H1 (cell line): ENCODE data around the gene SLC12A8. TPM values are rescaled to one million over a fixed set of nuclear protein-coding genes. Genes with fewer than 3 reads are reported as not detected.

ENCODE experiments used
- CTCF ChIA-PET: fragments of 300-600 bp; sonication (Branson Sonifier 250); formaldehyde crosslinking; loops from one replicate; lab custom pipeline; 2021; ENCODE audit not compliant: partially characterized antibody; lab: Charles Lee
- POLR2A ChIA-PET: fragments of 300-600 bp; sonication (Branson Sonifier 250); formaldehyde crosslinking; loops from one replicate; lab custom pipeline; 2021; ENCODE audit warnings: inconsistent platforms; ENCODE audit not compliant: partially characterized antibody; lab: Charles Lee
- DNase-seq, 2 experiments: peaks; one replicate each; pipeline versions ENCODE4 v3.0.0 to v3.0.0-alpha.2; 2010 to 2022; ENCODE audit warnings: low spot score in 2 of 2, low read depth in 1 of 2, mixed read lengths in 1 of 2
- FAIRE-seq: peaks from 2 replicates; lab custom pipeline; 2011; peaks lifted over from hg19 to GRCh38; lab: Jason Lieb, UNC
- H2AFZ ChIP-seq: 2 replicates; pipeline ENCODE4 v1.8.1; 2012; ENCODE audit warnings: low read length, inconsistent platforms
- H2AK5ac ChIP-seq: 2 replicates; pipeline ENCODE4 v1.6.1; 2013; ENCODE audit warnings: low read depth, low read length
- H2BK120ac ChIP-seq: replicated peaks from 2 replicates; pipeline ENCODE3; 2013; ENCODE audit warnings: low read depth, low read length, inconsistent platforms
- H2BK12ac ChIP-seq: 2 replicates; pipeline ENCODE4 v1.6.1; 2013; ENCODE audit warnings: low read depth, low read length
- H2BK15ac ChIP-seq: 2 replicates; pipeline ENCODE4 v1.6.1; 2013; ENCODE audit warnings: low read length
- H2BK20ac ChIP-seq: 2 replicates; pipeline ENCODE4 v1.6.1; 2013; ENCODE audit warnings: low read length
- H2BK5ac ChIP-seq: 2 replicates; pipeline ENCODE4 v1.6.1; 2013; ENCODE audit warnings: low read depth, low read length
- H3K14ac ChIP-seq: 2 replicates; pipeline ENCODE4 v1.6.1; 2013; ENCODE audit warnings: inconsistent platforms; ENCODE audit not compliant: insufficient read length
- H3K18ac ChIP-seq: 2 replicates; pipeline ENCODE4 v1.6.1; 2013; ENCODE audit warnings: low read length; ENCODE audit errors: extremely low read depth
- H3K23ac ChIP-seq: 2 replicates; pipeline ENCODE4 v1.6.1; 2013; ENCODE audit warnings: inconsistent platforms; ENCODE audit not compliant: insufficient read length
- H3K23me2 ChIP-seq: 2 replicates; pipeline ENCODE4 v1.6.1; 2013; ENCODE audit warnings: low read depth, low read length
- H3K27ac ChIP-seq: 2 replicates; pipeline ENCODE4 v1.6.1; 2011; ENCODE audit warnings: low read depth, low read length, inconsistent platforms
- H3K27me3 ChIP-seq, 4 experiments: replicated peaks in 1 of 4; 1 replicate in 1 of 4; 2 replicates in 3 of 4; pipeline versions ENCODE4 v1.6.1 to v1.8.1; 2011 to 2013; ENCODE audit warnings: low read length in 3 of 4, mild to moderate bottlenecking in 3 of 4, inconsistent platforms in 2 of 4, mixed read lengths in 2 of 4, moderate library complexity in 1 of 4; ENCODE audit not compliant: control insufficient read depth in 3 of 4, insufficient read depth in 3 of 4; ENCODE audit errors: extremely low read depth in 1 of 4
- H3K36me3 ChIP-seq, 4 experiments: 2 replicates each; pipeline versions ENCODE4 v1.6.1 to v1.8.1; 2011 to 2013; ENCODE audit warnings: mild to moderate bottlenecking in 4 of 4, low read length in 3 of 4, moderate library complexity in 2 of 4, control low read depth in 1 of 4, inconsistent platforms in 1 of 4; ENCODE audit not compliant: insufficient read depth in 4 of 4, control insufficient read depth in 2 of 4
- H3K4ac ChIP-seq: replicated peaks from 2 replicates; pipeline ENCODE3; 2013; ENCODE audit warnings: low read length, low read depth, mixed read lengths, inconsistent platforms; ENCODE audit not compliant: insufficient read length
- H3K4me1 ChIP-seq, 4 experiments: replicated peaks in 1 of 4; 1 replicate in 1 of 4; 2 replicates in 3 of 4; pipeline versions ENCODE4 v1.6.1 to v1.8.1; 2011 to 2013; ENCODE audit warnings: low read length in 3 of 4, inconsistent platforms in 2 of 4, mixed read lengths in 1 of 4; ENCODE audit not compliant: insufficient read depth in 4 of 4, control insufficient read depth in 3 of 4
- H3K4me2 ChIP-seq, 2 experiments: 2 replicates each; pipeline versions ENCODE4 v1.6.1 to v1.8.1; 2011 to 2013; ENCODE audit warnings: low read depth in 2 of 2, low read length in 2 of 2, control low read depth in 1 of 2, inconsistent platforms in 1 of 2, mild to moderate bottlenecking in 1 of 2; ENCODE audit not compliant: insufficient read depth in 1 of 2
- H3K4me3 ChIP-seq, 4 experiments: fragments of 200-600, 300-600 bp in 1 of 4; sonication (generic), shearing (Covaris generic), sonication (Bioruptor Twin) in 1 of 4; 2 replicates each; pipeline versions ENCODE4 v1.5.1 to v1.8.1; 2011 to 2016; ENCODE audit warnings: low read length in 4 of 4, low read depth in 3 of 4, control low read depth in 2 of 4, inconsistent platforms in 2 of 4, mild to moderate bottlenecking in 2 of 4, mixed read lengths in 1 of 4, moderate library complexity in 1 of 4; ENCODE audit not compliant: insufficient read depth in 2 of 4; ENCODE audit errors: extremely low read depth in 1 of 4
- H3K56ac ChIP-seq: replicated peaks from 2 replicates; pipeline ENCODE3; 2013; ENCODE audit warnings: low read depth, mild to moderate bottlenecking, mixed read lengths, low read length, inconsistent platforms; ENCODE audit not compliant: insufficient read length
- H3K79me1 ChIP-seq: 2 replicates; pipeline ENCODE4 v1.6.1; 2013; ENCODE audit warnings: low read depth, low read length, control low read depth
- H3K79me2 ChIP-seq, 2 experiments: 2 replicates each; pipeline versions ENCODE4 v1.6.1 to v1.8.1; 2012 to 2013; ENCODE audit warnings: low read length in 2 of 2, mild to moderate bottlenecking in 2 of 2, inconsistent platforms in 1 of 2; ENCODE audit not compliant: insufficient read depth in 2 of 2, control insufficient read depth in 1 of 2
- H3K9ac ChIP-seq, 4 experiments: replicated peaks in 1 of 4; 1 replicate in 1 of 4; 2 replicates in 3 of 4; pipeline versions ENCODE4 v1.6.1 to v1.8.1; 2011 to 2013; ENCODE audit warnings: low read depth in 3 of 4, low read length in 3 of 4, control low read depth in 2 of 4, mild to moderate bottlenecking in 2 of 4, moderate library complexity in 2 of 4, inconsistent platforms in 1 of 4; ENCODE audit errors: extremely low read depth in 1 of 4
- H3K9me3 ChIP-seq, 2 experiments: 2 replicates each; pipeline versions ENCODE4 v1.6.1 to v1.8.1; 2012 to 2013; ENCODE audit warnings: mild to moderate bottlenecking in 2 of 2, moderate library complexity in 2 of 2, control low read depth in 1 of 2, inconsistent platforms in 1 of 2, low read depth in 1 of 2, low read length in 1 of 2, mixed read lengths in 1 of 2; ENCODE audit not compliant: insufficient read depth in 2 of 2
- H4K20me1 ChIP-seq, 2 experiments: replicated peaks in 1 of 2; 2 replicates each; pipeline versions ENCODE3 to v1.8.1; 2011 to 2013; ENCODE audit warnings: inconsistent platforms in 2 of 2, low read length in 2 of 2, mild to moderate bottlenecking in 1 of 2; ENCODE audit not compliant: insufficient read depth in 2 of 2, control insufficient read depth in 1 of 2
- H4K5ac ChIP-seq: 2 replicates; pipeline ENCODE4 v1.6.1; 2013; ENCODE audit warnings: low read length, low read depth, mixed read lengths, inconsistent platforms; ENCODE audit not compliant: insufficient read length
- H4K8ac ChIP-seq: 2 replicates; pipeline ENCODE4 v1.8.0; 2013; ENCODE audit warnings: mild to moderate bottlenecking, moderate library complexity, low read length, inconsistent platforms; ENCODE audit not compliant: insufficient read depth; ENCODE audit errors: extremely low read depth
- H4K91ac ChIP-seq: replicated peaks from 2 replicates; pipeline ENCODE3; 2013; ENCODE audit warnings: low read length, mixed read lengths, inconsistent platforms; ENCODE audit not compliant: insufficient read length
- polyA plus RNA-seq, 7 experiments: library from polyadenylated mRNA; depleted of rRNA in 3 of 7; stranded (reverse) in 5 of 7; unstranded in 2 of 7; fragments of >200 nt in 5 of 7; fragments of 200-250 nt in 2 of 7; gene quantifications; 1 replicate in 5 of 7; 2 replicates in 1 of 7; 4 replicates in 1 of 7; pipeline versions ENCODE4 v1.2.1 to v1.2.3, GENCODE V29; 2011 to 2013; ENCODE audit warnings: missing spikeins in 2 of 7, mixed read lengths in 2 of 7
- total RNA-seq: library from RNA; stranded (reverse); fragmentation: NEBNext Ultra II Directional; extraction: Animal tissue kit (Norgen Biotek cat#: 25700); gene quantifications from 2 replicates; pipeline ENCODE4 v1.2.1, GENCODE V29; 2021
- TF ChIP-seq, protein P1 (sequence below): fragments of 300-600 bp; sonication (generic); IDR thresholded peaks from 2 replicates; pipeline ENCODE4 v1.7.1; 2012; ENCODE audit warnings: low read length, moderate library complexity, mild to moderate bottlenecking, inconsistent platforms; ENCODE audit not compliant: insufficient replicate concordance

The SLC12A8 gene
- total and polyA plus RNA-seq, 2 of the 8 experiments (the other 6 are each of a cell fraction or from before 2014, with no cell fraction given) = 13.7 to 14.4 TPM

DNA sequence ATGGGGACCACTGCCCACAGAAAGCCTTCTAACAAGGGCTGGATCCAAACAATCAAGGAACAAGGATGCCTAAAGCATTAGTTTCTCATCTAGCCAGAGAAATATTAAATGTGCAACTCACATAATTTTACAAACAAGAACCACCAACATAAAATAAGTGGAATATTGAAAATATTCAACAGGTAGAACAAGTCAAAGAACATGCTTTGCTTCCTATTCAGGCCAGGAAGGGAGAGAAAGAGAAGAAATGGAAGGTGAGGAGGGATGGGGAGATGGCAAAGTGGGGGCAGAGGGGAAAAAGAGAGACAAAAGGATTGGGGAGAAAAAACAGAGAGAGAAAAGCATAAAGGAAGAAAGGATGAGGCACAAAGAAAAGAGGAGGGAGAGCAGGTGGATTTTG is 63.1 kb downstream of the SLC12A8 start:
- H2BK120ac ChIP-seq = no peak overlapping the region
- H3K4me3 ChIP-seq = no peak overlapping the region
- peaks cover 4 to 16% (median 7%) of the 10 kb centered on the region in 4 experiments; a peak in 6 of 7 replicates for H3K4me1 ChIP-seq
- POLR2A ChIA-PET = interaction anchor here (1.8 kb wide), 1 partner anchor 29 kb away, joined by 6 read pairs; no protein-coding TSS in a partner anchor
- no peak overlapping the region for H2BK20ac ChIP-seq
- no peak overlapping the region for H3K18ac ChIP-seq
- H3K9me3 ChIP-seq = no peaks in the 10 kb centered on the region
- H2BK5ac ChIP-seq = no peak overlapping the region
- H4K8ac ChIP-seq = no peak overlapping the region
- DNase-seq (no peak), FAIRE-seq (no peak)
- H3K79me1 ChIP-seq = no peaks in the 10 kb centered on the region
- H3K14ac ChIP-seq = no peak overlapping the region
- H4K91ac ChIP-seq = no peak overlapping the region
- CTCF ChIA-PET = interaction anchor here (1.0 to 5.0 kb wide), 17 partner anchors 9 to 157 kb away, joined by 3 to 56 read pairs (median 5); no protein-coding TSS in a partner anchor
- H3K56ac ChIP-seq = no peak overlapping the region
- H3K23ac ChIP-seq = no peak overlapping the region
- H2BK12ac ChIP-seq = no peak overlapping the region
- H3K36me3 ChIP-seq = no peaks in the 10 kb centered on the region
- no peak overlapping the region for H2BK15ac ChIP-seq
- no peak overlapping the region for H3K4me2 ChIP-seq
- no peaks in the 10 kb centered on the region for H3K23me2 ChIP-seq
- no peak overlapping the region for H3K27ac ChIP-seq
- no peak overlapping the region for H4K5ac ChIP-seq
- H4K20me1 ChIP-seq = no peaks in the 10 kb centered on the region
- H3K9ac ChIP-seq = no peak overlapping the region
- no peak overlapping the region for H2AK5ac ChIP-seq
- H3K4ac ChIP-seq = no peak overlapping the region
- H2AFZ ChIP-seq = no peak overlapping the region
- no peaks in the 10 kb centered on the region for H3K79me2 ChIP-seq
- H3K27me3 ChIP-seq = no peaks in the 10 kb centered on the region
- TF ChIP-seq, protein P1, sequence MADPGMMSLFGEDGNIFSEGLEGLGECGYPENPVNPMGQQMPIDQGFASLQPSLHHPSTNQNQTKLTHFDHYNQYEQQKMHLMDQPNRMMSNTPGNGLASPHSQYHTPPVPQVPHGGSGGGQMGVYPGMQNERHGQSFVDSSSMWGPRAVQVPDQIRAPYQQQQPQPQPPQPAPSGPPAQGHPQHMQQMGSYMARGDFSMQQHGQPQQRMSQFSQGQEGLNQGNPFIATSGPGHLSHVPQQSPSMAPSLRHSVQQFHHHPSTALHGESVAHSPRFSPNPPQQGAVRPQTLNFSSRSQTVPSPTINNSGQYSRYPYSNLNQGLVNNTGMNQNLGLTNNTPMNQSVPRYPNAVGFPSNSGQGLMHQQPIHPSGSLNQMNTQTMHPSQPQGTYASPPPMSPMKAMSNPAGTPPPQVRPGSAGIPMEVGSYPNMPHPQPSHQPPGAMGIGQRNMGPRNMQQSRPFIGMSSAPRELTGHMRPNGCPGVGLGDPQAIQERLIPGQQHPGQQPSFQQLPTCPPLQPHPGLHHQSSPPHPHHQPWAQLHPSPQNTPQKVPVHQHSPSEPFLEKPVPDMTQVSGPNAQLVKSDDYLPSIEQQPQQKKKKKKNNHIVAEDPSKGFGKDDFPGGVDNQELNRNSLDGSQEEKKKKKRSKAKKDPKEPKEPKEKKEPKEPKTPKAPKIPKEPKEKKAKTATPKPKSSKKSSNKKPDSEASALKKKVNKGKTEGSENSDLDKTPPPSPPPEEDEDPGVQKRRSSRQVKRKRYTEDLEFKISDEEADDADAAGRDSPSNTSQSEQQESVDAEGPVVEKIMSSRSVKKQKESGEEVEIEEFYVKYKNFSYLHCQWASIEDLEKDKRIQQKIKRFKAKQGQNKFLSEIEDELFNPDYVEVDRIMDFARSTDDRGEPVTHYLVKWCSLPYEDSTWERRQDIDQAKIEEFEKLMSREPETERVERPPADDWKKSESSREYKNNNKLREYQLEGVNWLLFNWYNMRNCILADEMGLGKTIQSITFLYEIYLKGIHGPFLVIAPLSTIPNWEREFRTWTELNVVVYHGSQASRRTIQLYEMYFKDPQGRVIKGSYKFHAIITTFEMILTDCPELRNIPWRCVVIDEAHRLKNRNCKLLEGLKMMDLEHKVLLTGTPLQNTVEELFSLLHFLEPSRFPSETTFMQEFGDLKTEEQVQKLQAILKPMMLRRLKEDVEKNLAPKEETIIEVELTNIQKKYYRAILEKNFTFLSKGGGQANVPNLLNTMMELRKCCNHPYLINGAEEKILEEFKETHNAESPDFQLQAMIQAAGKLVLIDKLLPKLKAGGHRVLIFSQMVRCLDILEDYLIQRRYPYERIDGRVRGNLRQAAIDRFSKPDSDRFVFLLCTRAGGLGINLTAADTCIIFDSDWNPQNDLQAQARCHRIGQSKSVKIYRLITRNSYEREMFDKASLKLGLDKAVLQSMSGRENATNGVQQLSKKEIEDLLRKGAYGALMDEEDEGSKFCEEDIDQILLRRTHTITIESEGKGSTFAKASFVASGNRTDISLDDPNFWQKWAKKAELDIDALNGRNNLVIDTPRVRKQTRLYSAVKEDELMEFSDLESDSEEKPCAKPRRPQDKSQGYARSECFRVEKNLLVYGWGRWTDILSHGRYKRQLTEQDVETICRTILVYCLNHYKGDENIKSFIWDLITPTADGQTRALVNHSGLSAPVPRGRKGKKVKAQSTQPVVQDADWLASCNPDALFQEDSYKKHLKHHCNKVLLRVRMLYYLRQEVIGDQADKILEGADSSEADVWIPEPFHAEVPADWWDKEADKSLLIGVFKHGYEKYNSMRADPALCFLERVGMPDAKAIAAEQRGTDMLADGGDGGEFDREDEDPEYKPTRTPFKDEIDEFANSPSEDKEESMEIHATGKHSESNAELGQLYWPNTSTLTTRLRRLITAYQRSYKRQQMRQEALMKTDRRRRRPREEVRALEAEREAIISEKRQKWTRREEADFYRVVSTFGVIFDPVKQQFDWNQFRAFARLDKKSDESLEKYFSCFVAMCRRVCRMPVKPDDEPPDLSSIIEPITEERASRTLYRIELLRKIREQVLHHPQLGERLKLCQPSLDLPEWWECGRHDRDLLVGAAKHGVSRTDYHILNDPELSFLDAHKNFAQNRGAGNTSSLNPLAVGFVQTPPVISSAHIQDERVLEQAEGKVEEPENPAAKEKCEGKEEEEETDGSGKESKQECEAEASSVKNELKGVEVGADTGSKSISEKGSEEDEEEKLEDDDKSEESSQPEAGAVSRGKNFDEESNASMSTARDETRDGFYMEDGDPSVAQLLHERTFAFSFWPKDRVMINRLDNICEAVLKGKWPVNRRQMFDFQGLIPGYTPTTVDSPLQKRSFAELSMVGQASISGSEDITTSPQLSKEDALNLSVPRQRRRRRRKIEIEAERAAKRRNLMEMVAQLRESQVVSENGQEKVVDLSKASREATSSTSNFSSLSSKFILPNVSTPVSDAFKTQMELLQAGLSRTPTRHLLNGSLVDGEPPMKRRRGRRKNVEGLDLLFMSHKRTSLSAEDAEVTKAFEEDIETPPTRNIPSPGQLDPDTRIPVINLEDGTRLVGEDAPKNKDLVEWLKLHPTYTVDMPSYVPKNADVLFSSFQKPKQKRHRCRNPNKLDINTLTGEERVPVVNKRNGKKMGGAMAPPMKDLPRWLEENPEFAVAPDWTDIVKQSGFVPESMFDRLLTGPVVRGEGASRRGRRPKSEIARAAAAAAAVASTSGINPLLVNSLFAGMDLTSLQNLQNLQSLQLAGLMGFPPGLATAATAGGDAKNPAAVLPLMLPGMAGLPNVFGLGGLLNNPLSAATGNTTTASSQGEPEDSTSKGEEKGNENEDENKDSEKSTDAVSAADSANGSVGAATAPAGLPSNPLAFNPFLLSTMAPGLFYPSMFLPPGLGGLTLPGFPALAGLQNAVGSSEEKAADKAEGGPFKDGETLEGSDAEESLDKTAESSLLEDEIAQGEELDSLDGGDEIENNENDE = no peak
